GM18873 (cell line): ENCODE measurements around the gene PCDHGC5.
A peak's percentile ranks its signal among the peaks of the same experiment; 100 is the strongest.

ENCODE experiments used
- ATAC-seq: cut with Tn5 transposase; IDR thresholded peaks from one replicate; pipeline ENCODE4 v1.9.1; 2021; ENCODE audit warnings: mild to moderate bottlenecking, moderate library complexity, moderate number of reproducible peaks; ENCODE audit not compliant: unreplicated experiment, low FRiP score

PCDHGC5 gene

DNA sequence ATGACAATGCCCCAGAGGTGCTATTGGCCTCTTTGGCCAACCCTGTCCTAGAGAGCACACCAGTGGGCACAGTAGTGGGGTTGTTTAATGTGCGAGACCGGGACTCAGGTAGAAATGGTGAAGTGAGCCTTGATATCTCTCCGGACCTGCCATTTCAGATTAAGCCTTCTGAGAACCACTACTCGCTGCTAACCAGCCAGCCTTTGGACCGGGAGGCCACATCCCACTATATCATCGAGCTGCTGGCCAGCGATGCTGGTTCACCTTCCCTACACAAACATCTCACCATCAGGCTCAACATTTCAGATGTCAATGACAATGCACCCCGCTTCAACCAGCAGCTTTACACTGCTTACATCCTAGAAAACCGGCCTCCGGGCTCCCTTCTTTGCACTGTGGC lies 1.4 kb downstream of the PCDHGC5 start:
- ATAC-seq: no peak

GRCh38 chr5:141490771-141491170 lies 1.9 kb downstream of the PCDHGC5 start:
- no peak for ATAC-seq

- peak; percentile 11 for ATAC-seq
Measured at GRCh38 chr5:141491323-141492167, 2.7 kb downstream of the PCDHGC5 start.

- ATAC-seq: peak; percentile 56
Measured at GRCh38 chr5:141492168-141492885, 3.4 kb downstream of the PCDHGC5 start.

GRCh38 chr5:141493500-141494422 lies 4.9 kb downstream of the PCDHGC5 start:
- no peak for ATAC-seq

DNA sequence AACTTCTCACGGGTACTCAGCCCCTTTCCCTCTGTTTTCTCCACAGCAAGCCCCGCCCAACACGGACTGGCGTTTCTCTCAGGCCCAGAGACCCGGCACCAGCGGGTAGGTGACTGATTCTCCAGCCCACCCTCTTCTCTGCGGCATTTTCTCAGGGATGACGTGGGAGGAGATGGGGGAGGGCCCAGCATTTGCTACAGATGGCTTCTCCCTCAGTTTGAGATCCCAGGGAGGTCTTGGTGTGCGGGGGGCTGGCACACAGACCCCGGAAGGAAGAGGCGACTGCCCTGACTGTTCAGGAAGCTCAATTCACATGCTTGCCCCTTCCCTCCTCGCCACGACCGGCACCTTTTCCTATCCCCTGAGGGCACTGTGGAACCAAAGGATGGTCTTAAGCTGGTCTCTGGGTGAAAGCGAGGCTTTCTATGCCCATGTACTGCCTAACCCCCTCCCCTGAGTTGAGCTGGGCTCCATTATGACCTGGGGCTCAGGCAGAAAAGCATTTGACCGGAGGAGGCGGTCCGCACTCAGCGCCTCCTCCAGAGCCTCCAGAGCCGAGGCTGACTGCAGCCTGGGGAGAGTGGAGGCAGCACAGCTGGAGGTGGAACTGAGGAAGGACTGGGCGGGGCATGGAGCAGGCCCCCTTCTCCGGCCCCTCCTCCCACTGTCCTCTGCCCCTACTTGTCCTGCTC lies 6.0 kb downstream of the PCDHGC5 start:
- ATAC-seq: no peak

DNA sequence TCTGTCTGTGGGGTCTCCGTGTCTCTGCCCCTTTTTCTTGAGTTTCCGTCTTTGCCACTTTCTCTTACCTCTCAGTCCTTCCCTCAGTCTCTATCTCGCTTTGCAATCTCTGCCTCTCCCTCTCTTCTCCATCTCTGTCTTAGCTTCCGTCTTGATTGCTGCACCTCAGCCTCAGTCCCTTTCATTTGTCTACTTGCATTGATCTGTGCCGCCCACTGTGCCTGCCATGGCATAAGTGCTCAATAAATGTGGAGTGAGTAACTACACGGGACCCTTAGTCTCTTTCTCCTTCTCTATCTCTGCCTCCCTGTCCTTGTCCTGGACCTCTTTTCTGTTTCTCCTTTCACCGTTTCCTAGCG lies 6.6 kb downstream of the PCDHGC5 start:
- ATAC-seq: no peak

- ATAC-seq: no peak
Measured at GRCh38 chr5:141496038-141496437, 7.2 kb downstream of the PCDHGC5 start.

GRCh38 chr5:141501761-141502160 lies 12.9 kb downstream of the PCDHGC5 start:
- no peak for ATAC-seq

GRCh38 chr5:141503681-141504080 lies 14.8 kb downstream of the PCDHGC5 start:
- no peak for ATAC-seq

DNA sequence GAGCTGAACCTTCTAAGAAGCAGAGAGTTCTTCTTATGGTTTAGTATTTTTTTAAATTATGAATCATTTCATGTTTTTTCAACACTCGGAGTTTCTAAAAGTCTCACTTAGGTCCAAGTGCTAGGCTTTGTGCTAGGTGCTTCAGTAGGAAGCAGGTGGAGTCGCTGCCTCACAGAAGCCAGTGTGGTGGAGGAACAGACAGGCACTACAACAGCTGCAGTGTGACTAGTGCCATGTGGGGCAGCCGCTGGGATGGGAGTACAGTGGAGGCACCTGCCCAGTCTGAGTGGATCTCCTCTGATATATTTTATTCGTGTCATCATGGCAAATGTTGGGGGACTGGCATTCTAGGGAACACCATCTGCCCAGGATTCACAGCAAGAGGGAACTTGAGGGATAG lies 15.3 kb downstream of the PCDHGC5 start:
- ATAC-seq: no peak

GRCh38 chr5:141506381-141507155 lies 17.7 kb downstream of the PCDHGC5 start:
- ATAC-seq: no peak

DNA sequence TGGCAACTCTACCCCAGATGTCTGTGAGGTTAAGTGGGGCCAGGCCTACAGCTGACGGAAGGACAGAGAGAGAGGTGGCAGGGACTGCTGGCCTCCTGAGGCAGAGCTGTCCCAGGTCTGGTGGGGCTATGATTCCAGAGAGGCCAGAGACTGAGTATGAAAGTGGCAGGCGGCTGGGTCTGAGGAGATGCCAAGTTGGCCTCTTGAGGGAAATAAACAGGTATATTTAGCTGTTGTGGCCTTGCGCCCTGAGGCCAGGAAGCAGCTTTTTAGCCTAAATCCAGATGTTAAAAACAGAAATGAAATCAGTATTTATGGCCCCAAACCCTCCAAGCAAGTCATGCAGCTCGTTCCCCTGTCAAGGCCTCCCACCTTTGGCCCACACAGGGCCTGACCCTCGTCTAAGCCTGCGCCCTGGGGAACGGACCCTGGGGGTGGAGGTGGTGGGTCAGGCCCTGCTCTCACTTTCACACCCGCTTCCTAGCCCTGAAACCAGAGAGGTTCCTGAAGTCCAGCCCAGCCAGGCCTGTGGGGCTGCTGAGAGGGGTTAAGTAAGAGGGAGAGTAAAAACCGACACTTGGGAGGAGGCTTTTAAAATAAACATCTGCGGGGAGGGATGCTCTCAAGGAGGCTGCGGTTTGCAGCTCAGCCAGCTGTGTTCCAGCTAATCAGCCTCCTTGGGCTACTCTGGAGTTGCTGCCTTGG lies 18.7 kb downstream of the PCDHGC5 start:
- peak; percentile 26 for ATAC-seq

DNA sequence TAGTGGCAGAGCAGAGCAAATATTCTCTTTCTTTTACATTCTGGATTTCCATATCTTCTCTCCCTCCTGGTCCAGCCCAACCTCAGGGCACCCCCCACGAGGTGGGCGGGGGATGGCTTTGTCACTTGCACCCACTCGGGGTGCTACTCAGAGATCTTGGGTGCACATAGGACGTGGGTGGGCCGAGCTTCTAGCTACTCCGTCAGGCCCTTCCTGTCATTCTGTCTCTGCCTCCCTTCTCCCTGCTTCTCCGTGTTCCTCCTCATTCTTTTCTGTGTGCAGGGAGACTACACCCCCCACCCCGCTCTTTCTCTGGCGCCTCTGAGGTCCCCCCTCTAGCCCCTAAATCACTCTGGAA lies 19.5 kb downstream of the PCDHGC5 start:
- no peak for ATAC-seq

DNA sequence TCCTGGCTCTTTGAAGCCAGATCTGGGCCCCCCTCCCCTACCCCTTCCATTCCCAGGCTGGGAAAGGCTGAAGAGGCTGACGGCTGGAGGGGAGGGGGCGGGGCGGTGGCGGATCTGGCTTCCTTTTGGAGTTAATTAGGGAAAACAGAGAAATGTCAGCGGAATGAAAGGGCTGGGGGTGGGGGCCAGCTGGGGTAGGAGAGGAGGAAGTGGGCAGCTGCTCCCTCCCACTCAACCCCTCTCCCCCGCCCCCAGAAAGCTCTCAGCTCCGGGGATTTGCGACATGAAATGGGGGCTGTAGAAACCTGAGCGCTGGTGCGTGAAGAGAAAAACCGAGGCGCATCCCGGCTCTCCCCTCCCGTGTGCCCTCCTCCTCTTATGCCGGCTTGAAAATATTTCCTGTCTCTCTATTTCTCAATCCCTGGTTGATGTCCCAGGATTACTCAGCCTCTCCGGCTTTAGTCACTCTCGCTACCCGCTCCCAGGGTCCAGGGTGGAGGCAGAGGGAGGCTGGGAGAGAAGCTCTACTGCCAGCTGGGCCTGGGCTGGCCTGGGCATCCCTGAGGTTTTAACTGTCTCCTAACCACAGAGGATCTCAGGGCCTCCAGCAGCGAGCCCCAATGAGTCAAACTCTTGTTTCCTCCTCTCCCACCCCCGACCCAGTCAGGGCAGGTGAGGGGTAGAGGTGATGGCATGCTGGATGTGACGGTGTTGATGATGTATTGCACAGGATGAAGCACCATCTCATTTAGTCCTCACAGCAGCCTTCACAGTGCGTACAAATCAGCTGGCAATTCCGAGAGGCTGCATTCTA lies 20.1 kb downstream of the PCDHGC5 start:
- ATAC-seq: no peak

GRCh38 chr5:141510160-141510559 lies 21.3 kb downstream of the PCDHGC5 start:
- ATAC-seq: no peak

DNA sequence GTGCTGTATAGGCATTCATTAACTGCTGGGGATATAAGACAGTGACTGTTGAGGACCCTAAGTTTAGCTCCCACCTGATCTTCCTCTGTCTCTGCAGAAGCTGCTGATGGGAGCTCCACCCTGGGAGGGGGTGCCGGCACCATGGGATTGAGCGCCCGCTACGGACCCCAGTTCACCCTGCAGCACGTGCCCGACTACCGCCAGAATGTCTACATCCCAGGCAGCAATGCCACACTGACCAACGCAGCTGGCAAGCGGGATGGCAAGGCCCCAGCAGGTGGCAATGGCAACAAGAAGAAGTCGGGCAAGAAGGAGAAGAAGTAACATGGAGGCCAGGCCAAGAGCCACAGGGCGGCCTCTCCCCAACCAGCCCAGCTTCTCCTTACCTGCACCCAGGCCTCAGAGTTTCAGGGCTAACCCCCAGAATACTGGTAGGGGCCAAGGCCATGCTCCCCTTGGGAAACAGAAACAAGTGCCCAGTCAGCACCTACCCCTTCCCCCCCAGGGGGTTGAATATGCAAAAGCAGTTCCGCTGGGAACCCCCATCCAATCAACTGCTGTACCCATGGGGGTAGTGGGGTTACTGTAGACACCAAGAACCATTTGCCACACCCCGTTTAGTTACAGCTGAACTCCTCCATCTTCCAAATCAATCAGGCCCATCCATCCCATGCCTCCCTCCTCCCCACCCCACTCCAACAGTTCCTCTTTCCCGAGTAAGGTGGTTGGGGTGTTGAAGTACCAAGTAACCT lies 22.1 kb downstream of the PCDHGC5 start:
- ATAC-seq: peak; percentile 57
